Body of pancreas (tissue), 4 donors: ENCODE measurements around the gene MAP2K5.

Experiments used
- CTCF ChIP-seq, 7 experiments: fragments of 450-650 bp in 4 of 7; fragments of 200-600 bp in 3 of 7; sonication (generic) in 3 of 7; IDR thresholded peaks; one replicate each; pipeline ENCODE4 v1.5.1; 2016 to 2019; ENCODE audit warnings: antibody characterized with exemption in 7 of 7
- POLR2A ChIP-seq, 3 donors: fragments of 450-650 bp; IDR thresholded peaks; one replicate each; pipeline ENCODE4 v1.6.1; 2016; ENCODE audit warnings: antibody characterized with exemption in 3 of 3, mild to moderate bottlenecking in 2 of 3

DNA sequence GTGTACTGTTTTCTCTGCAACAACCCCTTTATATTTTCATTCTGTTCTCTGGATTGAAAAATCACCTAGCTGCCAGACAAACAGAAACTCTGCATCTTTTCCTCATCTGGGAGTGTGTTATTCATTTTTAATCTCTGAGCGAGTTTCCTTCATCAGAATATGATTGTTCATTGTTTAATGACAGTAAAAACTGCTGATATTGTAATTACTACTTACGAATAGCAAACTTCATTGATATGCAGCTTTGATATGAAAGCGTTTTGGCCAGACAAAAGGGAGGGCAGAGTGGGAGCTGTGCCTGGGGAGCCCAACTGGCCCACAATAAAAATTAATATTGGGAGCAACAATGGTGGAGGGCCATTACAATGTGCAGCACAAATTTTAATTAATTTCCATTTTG lies 150.1 kb downstream of the MAP2K5 start:
- TF ChIP-seq CTCF (IDR thresholded peaks at IDR 0.05) (no peak), POLR2A (IDR thresholded peaks at IDR 0.05) (no peak)
